Measurements from ENCODE around the gene IGFN1.

IGFN1 gene

DNA sequence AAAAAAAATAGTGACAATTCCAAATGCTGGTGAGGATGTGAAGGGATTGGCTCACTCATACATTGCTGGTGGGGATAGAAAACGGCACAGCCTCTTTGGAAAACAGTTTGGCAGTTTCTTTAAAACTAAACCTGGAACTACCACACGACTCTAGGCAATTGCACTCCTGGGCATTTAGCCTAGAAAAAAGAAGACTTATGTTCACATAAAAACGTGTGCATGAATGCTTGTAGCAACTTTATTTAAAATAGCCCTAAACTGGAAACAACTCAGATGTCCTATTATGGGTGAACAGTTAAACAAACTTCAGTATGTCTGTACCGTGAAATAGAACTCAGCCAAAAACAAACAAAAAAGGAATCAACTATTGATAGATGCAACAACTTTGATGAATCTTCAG, 26.9 kb upstream of the IGFN1 start:
- no peak overlapping the region for H3K4me3 ChIP-seq (ENCODE audit: low read depth, low read length)
- TF ChIP-seq, protein P1, sequence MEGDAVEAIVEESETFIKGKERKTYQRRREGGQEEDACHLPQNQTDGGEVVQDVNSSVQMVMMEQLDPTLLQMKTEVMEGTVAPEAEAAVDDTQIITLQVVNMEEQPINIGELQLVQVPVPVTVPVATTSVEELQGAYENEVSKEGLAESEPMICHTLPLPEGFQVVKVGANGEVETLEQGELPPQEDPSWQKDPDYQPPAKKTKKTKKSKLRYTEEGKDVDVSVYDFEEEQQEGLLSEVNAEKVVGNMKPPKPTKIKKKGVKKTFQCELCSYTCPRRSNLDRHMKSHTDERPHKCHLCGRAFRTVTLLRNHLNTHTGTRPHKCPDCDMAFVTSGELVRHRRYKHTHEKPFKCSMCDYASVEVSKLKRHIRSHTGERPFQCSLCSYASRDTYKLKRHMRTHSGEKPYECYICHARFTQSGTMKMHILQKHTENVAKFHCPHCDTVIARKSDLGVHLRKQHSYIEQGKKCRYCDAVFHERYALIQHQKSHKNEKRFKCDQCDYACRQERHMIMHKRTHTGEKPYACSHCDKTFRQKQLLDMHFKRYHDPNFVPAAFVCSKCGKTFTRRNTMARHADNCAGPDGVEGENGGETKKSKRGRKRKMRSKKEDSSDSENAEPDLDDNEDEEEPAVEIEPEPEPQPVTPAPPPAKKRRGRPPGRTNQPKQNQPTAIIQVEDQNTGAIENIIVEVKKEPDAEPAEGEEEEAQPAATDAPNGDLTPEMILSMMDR (IDR thresholded peaks at IDR 0.05; ENCODE audit: low read depth, low read length): no peak

DNA sequence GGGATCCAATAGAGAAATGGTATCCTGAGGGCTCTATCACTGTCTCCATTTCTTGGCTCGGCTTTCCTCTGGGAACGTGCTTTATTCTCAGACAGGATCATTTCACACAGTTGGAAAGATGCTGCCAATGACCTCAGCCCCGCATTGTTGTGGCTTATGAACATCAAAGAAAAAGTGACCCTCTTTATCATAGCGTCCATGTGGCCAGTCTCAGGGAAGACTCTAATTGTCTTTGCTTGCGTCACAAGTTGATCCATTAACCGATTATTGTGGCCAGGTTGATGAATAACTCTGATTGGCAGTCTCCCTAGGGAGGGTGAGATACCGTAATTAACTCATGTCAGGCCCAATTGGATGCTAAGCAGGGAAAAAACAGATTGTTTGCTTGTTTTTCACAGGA, 26.0 kb upstream of the IGFN1 start:
- no peak overlapping the region for H3K4me3 ChIP-seq (ENCODE audit: low read depth, low read length)
- TF ChIP-seq, protein P1 (IDR thresholded peaks at IDR 0.05; ENCODE audit: low read depth, low read length): no peak

DNA sequence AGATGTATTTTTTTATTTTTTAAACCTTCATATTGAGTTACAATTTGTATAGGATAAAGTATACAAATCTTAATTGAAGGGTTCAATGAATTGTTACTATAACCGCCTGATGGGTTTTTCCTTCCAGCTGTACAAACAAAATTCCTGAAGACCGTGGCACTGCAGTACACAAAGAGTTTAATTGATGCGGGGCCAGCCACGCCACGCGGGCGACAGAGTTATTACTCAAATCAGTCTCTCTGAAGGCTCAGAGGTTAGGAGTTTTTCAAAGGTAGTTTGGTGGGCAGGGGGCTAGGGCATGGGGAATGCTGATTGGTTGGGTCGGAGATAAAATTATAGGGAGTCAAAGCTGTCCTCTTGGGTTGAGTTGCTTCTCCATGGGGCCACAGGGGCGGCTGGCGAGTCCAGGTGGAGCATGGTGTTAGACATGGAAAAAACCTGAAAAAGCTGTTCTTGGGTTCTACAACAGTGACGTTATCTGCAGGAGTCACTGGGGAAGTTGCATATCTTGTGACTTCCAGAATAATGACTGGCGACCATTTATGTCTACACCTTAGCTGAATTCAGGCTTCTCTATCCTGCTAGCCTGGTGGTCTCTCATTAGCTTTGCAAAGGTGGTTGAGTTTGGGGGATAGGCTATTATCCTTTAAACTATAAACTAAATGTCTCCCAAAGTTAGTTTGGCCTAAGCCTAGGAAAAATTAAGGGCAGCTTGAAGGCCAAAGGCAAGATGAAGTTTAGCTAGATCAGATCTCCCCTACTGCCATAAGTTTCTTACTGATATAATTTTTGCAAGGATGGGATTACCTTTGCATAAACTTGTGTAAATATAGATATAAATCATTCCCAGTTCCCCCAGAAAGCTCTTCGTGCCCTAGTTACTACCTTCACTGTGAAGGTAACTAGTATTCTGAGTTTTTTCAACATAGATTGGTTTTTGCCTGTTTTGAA, 23.3 kb upstream of the IGFN1 start:
- TF ChIP-seq, protein P1 (IDR thresholded peaks at IDR 0.05; ENCODE audit: low read depth, low read length): no peak
- no peak overlapping the region for H3K4me3 ChIP-seq (ENCODE audit: low read depth, low read length)

DNA sequence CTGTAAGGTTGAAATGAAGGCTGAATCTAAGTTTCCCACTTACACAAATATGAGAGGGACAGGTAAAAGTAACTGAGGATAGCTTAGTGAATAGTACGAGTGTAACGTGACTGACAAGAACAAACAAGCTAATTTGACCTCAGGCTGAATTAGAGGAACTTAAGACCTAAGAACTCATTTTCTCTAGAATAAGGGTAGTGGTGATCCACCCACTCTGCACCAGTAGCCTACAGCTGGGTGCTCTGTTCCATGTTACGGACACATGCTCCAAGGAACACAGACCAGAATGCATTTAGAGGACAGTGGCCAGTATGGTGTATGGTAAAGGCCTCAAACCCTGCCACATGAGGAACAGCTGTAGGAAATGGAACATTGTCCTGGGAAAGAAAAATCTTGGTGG, 21.4 kb upstream of the IGFN1 start:
- H3K4me3 ChIP-seq (ENCODE audit: low read depth, low read length): no peak overlapping the region

DNA sequence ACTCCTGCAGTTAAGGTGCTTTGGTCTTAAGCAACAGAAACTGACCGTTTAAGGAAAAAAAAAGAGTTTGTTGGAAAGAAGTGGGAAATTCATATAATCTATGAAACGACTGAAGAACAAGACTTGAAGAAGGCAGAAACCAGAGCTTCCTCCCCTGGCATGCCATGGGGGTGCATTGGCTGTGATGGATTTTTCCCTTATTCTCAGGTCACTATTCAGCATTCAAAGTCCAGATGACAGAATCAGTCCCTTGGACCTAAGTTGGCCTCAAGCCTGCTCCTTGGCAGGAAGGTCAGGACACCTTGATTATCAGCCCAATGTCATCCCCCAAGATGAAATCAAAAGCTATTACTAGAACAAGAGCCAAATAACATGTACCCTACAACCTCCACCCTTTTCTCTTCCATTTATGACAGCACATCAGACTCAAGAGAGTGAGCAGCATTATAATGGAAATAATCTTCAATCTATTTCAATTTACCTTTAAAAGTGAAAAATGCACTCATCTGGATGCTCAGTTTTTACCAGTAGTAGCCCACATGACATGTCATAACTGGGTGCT, 20.6 kb upstream of the IGFN1 start:
- TF ChIP-seq, protein P1 (IDR thresholded peaks at IDR 0.05; ENCODE audit: low read depth, low read length): no peak
- H3K4me3 ChIP-seq (ENCODE audit: low read depth, low read length): no peak overlapping the region; the same call in 1 of the 2 replicates

More for the DNA sequence above, 21.4 kb upstream of the IGFN1 start:
- TF ChIP-seq, protein P1 (IDR thresholded peaks at IDR 0.05; ENCODE audit: low read depth, low read length): no peak

DNA sequence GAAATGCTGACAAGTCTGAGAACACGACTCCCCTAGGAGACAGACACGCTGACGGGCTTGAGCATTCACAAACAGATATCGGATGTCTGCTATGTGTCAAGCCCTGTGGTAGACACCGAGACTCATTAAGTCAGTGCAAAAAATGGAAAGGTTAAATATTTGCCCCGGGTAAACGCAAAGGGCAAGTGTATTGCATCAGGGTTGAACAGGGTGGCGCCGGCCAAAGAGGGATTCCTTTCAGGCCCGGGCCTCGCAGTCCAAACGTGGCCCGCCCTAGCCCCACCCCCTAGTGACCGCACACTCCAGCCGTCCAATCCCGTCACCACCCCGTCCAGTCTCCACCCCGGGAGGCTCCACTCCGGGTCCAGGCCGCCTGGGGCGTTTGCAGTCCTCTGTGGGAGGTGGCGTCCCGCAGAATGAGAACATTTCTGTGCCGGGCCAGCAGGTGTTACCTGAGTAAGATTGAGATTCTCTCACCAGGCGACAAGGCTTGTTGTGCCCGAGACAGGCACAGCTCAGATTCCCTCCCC, 20.0 kb upstream of the IGFN1 start:
- H3K4me3 ChIP-seq (ENCODE audit: low read depth, low read length): peak overlapping the region; percentile 74

More for the DNA sequence above, 20.0 kb upstream of the IGFN1 start:
- TF ChIP-seq, protein P1 (IDR thresholded peaks at IDR 0.05; ENCODE audit: low read depth, low read length): no peak

Data from WI38 (cell line).